Measurements from ENCODE around the gene SLC22A1.
"Not testable (repeated sequence)": the region's sequence is repeated elsewhere in the genome, so short reads cannot be mapped to it uniquely, and the experiment has no call there.

The SLC22A1 gene

DNA sequence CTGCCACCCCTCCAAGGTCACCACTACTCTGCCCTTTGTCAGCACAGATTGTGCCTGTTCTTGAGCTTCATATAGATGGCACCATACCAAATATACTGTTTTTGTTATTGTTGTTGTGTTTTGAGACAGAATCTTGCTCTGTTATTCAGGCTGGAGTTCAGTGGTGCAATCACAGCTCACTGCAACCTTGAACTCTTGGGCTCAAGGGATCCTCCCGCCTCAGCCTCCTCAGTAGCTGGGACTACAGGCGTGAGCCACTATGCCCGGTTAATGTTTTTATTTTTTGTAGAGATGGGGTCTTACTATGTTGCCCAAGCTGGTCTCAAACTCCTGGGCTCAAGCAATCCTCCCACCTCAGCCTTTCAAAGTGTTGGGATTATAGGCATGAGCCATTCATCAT lies 18.9 kb downstream of the SLC22A1 start:
- not testable (repeated sequence) for DNase-seq

DNA sequence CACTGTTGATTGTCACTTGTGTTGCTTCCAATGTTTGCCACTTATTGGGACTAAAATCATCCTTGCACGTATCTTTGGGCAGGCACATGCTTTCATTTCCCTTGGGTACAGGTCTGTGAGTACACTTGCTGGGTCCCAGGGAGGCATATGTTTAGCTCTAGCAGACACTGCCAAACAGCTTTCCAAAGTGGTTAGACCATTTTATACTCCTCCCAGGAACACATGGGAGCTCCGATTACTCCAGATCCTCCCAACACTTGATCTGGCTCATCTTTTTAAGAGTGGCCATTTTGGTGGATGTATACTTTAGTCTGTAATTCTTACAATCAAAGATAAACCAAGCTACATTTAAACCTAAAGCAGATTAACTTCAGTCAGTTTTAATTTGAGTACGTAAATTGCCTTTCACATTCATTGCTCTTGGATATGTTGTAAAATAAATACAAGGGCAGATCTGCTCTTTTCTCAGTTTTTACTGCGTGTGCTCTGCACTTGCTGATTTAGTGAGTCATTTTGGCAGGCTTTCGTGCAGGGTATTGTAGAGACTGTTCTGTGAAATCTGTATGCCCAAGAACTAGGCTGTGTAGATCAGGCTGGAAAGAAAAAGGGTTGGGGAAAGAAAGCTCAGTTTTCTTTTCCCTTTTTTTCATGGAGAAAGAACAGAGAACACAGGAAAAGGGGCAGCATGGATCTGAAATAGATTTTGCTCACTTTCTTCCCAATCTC lies 19.5 kb downstream of the SLC22A1 start:
- no peak for DNase-seq

DNA sequence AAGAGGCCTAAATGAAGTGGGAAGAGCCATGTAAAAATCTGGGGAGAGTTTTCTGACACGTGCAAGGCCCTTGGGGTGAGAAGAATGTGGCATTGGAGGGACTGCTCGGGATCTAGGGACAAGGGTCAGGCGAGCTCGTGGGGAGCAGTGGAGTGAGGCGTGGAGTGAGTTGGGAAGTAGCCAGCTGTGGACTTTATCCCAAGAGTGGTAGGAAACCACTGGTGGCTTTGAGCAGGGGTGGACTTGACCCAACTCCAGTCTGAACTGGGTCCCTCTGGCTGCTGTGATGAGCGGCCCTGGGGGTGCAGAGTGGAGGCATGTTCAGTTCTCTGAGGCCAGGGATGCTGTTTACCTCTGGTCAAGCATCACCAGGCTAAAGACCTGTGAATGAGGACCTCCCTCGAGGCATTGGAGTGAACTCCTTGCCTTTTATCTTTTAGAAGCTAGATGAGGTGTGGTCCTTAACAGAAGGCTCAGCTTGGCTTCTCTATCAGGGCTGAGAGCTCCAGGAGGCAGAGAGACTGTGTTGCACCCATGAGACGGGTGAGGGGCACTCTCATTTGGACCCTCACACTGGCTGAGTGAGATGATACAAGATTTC lies 20.6 kb downstream of the SLC22A1 start:
- no peak for DNase-seq

DNA sequence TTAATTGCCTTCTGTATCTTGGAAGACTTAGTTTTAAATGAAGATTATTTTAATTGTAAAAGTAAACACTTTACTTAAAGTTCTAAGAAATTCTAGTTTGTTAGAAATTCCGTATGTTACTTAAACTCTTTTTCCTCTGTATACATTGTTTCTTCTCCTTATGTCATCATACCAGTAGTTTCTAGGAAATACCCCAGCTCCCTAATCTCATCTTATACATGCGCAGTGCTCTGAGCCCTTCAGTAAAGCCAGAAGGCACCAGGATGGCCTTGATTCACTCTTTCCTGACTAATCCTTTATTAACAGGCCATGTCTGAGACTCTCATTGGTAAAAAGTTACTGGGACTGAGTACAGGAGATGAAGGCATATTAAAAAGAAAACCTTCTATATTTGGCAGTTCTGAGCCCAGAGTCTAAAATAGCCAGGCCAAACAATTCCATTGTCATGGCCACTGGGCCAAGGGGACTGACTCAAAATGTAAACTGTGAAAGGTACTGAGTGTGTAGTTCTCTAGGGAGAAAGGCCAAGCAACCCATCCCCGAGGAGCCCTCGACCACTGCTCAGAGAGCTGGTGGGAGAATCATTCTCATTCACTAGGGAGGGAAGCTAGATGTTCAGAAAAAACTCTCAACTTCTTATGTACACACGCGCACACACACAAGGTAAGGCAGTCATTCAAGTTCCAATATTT lies 25.0 kb downstream of the SLC22A1 start:
- no peak for DNase-seq

DNA sequence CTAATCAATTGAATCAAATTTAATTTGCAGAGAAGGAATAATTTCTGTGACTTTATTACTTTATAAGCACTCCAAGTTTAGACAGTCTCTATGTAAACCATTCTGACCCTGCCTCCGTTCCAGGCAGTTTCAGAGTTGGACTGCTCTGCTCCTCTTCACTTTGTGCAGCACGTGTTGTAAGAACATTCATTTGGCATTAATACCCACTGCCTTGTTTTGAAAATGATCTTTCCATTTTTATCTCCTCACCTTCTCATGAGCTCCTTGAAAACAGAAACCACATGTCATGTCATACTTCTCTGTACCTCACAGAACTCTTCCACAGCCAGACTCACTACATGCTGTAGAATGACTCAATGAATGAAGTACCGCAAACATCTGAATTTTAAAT lies 25.5 kb downstream of the SLC22A1 start:
- no peak for DNase-seq

DNA sequence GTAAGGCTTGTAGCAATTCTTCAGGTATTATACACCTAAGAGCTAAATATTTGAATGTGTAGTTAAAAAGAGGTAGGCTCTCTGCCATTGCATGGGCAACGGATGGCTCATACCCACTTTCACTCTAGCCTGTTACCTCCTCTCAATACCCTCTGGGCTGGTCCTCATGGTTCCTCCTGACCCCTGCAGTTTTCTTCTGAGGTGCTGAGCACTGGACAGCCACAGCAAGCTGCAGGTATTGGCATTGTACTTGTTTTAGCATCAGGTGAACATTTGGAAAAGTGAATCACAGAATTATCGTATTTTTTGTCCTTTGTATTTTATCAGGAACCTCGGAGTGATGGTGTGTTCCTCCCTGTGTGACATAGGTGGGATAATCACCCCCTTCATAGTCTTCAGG lies 32.9 kb downstream of the SLC22A1 start:
- DNase-seq = no peak

DNA sequence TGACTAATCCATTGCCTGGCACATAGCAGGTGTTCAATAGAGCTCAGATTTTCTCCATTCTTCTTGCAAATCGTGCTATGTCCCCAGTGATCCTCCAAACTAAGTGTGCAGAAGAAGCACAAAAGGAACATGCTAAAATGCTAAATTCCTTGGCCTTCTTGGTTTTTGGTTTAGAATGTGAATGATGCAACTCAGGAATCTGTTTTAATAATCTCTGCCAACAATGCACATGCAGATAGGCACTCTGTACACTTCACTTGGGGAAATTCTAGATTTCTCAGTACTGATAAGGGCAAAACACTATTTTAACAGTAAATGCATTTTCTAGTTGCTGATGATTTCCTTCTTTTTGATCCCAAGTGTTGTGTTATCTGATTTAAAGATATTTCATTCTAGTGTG lies 35.2 kb downstream of the SLC22A1 start:
- no peak for DNase-seq

DNA sequence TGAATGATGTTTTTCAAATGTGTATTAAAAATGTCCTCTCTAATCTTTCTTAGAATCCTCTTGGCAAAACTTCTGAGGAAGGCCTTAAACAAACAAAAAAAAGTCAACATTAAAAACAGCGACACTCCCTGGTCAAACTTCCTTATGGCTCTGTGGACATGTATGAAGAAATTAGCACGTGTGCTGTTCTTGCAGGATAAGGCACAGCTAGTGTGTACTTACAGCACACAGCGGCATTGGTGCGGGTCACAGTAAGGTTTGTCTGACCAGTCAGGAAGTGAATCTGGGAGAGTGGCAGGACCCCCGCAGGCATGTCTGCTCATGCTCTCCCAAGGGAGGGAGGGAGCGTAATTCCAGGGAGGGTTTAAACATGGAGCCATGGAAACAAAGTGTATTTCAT lies 38.8 kb downstream of the SLC22A1 start:
- DNase-seq = no peak

DNA sequence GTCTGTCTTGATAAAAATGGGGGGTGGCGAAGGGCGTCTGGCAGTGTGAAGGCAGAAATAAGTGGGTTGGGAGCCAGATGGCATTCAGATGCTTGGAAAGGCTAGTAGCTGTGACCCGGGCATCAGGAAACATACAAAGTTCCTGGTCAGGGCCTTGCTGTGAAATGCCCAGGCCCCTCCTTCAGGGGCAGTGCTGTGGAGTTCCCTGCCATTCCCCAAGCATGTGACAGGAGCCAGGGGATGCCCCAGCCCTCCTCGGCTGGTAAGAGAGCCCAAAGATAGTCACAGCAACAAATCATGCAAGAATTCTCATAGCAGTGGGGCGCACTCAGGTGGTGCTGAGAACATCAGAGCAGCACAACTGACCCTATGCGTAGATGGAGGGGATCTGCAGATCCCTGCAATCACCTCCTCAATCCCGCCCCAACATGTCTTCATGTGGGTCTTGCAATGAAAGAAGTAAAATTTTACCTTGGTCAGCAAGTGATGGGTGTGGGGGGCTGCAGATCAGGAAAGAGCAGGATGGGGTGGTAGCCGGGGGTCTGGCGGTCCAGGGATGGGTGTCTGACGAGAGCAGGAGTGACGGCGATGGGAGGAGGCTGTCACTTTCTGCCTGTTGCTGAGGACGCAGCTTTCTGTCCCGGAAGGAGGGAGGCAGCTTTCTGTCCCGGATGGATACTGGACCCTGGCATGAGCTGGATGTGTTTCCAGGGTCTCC lies 39.5 kb downstream of the SLC22A1 start:
- DNase-seq = no peak

DNA sequence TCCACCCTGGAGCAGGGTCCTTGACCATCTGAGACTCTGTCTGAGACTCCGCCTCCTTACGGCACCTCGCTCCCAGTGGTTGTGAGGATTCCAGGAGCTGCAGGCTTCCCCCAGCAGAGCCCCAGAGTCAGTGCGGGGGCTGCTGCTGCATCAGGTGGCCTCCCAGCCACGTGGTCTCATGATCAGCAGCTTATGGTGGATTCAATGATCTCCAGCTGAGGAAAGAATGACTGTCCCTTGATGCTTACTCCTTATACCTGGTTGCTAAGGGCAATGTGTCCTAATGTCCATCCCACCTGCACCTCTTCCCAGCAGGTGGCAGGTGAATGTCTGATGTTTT lies 40.0 kb downstream of the SLC22A1 start:
- no peak for DNase-seq

DNA sequence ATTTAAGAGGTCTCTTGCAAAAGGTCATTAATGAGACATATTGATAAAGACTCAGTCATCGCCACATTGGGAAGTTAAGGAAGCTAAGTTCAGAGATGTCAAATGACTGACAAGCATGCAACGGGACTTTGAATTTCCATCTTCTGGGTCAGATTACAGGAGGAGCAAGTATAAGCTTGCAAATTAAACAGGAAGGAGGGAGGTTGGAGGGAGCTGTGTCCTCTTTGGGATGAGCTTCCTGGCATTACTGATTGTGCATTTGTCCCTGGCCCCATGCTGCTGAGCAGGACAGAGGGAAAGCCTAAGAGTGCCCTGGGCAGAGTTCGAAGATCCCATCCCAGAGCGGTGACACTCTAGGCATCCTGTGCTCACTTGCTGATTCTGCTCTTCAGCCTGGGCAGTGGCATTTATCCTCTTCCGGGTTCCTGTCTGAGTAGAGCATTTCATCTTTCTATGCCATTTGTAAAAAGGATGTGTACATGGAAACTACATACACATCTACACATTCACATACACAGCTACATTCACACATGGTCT lies 40.5 kb downstream of the SLC22A1 start:
- no peak for DNase-seq

DNA sequence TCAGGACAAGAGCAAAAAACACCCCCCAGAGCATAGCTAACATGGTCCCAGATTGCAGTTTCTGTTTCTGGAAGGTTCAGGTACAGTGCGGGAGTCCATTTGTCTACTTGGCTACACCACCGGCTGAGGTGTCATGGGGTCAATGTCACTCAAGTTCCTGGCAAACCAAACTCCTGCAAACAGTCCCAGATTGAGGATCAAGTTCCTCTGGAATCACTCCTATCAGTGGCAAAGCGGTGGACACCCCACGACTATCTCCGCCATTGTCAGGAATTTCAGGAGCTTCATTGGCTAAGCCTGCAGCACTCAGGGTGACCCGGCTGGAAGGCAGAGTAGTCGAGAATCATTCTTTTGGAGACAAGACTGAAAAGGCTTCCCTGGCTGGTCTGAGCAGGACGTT lies 41.8 kb downstream of the SLC22A1 start:
- DNase-seq = no peak

DNA sequence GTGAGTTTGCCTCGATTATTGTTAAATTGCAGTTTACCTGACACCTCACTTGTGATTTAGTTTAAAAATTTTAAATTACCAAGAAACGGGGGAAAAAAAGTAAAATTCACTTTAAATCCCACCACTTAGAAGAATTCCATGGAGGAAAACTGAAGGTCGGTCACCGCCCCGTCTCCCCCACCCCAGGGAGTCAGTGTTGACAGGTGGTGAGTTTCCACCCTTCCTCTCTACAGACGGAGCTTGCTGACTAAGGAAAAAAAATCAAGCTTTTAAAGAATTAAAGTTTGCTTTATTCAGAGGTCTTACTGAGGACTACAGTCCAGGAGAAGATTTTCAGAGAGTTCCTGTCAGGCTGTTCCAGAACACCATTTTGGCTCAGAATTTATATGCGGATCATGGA lies 42.3 kb downstream of the SLC22A1 start:
- DNase-seq = no peak

DNA sequence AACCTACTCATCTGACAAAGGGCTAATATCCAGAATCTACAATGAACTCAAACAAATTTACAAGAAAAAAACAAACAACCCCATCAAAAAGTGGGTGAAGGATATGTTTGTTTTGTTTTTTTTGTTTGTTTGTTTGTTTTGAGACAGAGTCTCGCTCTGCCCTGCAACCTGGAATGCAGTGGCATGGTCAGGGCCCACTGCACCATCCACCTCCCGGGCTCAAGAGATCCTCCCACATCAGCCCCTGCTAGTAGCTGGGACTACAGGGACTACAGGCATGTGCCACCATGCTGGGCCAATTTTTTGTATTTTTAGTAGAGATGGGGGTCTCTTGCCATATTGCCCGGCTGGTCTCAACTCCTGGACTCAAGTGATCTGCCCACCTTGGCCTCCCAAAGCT lies 44.3 kb downstream of the SLC22A1 start:
- not testable (repeated sequence) for DNase-seq

DNA sequence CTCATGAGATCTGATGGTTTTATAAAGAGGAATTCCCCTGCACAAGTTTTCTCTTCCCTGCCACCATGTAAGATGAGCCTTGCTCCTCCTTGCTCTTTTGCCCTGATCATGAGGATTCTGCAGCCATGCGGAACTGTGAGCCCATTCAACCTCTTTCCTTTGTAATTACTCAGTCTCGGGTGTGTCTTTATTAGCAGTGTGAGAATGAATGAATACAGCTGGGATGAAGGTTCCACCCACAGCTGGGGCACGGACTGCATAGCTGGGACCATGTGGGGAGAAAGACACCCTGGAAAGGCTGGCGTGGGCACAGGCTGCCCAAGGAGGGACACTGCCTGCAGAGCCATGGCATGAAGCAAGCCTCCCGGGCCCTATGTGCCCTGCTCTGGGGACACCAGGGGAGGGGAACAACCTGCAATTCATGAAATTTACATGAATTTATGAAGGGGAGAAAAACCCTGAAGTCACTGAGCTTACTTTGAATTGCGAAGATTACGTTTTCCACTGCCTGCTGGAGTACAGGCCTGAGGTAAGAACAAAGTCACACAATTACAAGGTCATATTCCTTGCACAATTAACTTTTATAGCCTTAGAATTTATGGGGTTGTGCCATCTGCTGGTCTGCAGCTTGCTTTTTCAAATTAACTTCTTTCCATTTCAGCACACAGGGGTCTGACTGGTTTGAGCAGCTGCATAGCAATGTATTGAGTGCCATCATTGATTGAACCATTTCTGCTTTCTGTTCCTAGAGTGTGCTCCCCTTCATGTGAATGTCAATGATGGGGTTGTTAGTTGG lies 46.2 kb downstream of the SLC22A1 start:
- DNase-seq = no peak

DNA sequence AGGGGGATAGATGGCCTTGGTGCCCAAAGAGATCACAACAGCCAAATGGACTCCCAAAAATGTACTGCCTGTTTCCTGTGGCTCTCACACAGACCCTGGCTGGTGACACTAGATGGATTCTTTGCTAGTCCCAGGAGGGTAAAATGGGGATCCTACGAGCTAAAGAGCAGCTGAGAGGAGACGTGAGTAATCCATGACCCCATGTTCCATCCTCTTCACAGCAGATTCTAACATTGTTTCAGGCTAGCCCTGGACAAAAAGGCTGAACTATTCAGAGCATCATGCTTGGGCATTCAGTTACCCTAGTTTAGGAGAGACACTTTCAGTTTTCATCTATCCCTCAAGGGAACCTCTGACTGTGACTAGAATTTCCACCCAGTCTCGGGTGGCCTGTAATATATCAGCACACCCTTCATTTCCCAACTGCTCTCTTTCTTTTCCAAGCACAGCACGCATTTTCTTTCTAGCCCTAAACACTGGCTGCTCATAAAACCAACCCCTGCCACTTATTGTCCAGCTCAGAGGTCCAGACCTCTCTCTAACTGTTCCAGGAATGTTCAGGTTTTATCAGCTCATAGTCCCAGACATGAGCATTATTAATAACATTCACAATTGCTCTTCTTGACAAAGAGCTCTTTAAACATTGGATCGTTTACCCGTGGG lies 48.5 kb downstream of the SLC22A1 start:
- no peak for DNase-seq

DNA sequence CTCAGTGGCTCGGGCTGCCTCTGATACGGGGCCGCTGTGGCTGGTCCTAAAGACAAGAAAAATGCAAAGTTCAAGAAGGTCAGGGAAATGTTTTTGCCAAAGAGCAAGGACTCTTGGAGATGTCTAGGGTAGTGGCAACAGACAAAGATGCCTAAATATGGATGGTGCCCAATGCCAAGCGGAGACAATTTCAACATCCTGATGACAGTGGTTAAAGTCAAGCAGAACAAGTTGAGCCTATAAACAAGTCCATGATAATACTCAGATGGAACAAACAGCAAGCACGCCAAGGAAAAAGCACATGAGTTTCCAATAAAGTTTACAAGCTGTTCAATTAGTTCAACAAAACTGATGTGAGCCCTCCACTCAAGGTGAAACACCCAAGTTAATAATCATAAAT lies 51.1 kb downstream of the SLC22A1 start:
- no peak for DNase-seq

DNA sequence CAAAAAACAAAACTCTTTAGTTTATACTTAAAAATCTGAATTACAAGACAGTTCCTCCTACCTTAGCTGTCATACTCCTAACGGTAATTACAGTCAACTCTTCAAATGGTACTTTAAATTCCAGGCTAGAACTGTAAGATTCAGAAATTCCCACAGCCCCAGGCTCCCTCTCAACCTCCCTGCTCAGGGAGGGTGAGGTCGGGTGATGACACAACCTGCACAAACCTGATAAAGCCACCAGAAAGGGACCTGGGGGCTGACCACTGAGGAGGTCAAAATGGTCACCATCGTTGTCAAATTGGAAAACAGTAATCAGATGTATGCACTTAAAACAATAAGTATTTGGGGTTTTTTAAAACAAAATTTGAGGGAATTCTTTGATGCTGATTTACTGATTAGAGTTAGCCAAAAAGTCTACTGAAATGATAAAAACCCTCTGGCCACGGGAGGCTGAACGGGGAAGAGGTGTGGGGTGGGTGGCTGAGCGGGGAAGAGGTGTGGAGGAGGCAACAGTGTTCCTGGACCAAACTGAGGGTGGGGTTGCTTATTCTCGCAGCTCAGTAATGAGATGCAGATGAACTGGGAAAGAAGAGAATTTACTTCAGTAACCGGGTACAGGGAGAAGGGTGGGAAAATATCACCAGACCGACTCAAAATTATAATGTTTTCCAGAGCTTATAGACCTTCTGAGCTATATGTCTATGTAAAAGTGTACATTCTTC lies 52.4 kb downstream of the SLC22A1 start:
- no peak for DNase-seq

DNA sequence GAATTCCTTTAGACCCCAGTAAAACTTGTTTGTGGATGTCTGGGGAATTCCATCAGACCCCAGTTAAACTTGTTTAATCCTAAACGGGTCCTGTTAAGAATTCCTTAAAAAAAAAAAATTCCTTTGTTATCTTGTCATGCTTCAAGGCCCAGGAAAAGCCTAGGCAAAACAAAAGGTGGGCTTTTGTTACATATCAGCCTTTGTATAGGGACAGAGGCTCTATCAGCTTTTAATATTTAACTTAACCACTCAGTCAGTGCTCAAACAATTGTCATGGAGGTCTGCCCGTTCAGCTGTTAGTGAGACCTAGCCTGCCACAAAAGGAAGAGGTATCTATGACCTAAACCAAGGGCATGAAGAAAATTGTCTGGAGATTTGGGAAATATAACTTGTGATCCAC lies 53.1 kb downstream of the SLC22A1 start:
- no peak for DNase-seq

DNA sequence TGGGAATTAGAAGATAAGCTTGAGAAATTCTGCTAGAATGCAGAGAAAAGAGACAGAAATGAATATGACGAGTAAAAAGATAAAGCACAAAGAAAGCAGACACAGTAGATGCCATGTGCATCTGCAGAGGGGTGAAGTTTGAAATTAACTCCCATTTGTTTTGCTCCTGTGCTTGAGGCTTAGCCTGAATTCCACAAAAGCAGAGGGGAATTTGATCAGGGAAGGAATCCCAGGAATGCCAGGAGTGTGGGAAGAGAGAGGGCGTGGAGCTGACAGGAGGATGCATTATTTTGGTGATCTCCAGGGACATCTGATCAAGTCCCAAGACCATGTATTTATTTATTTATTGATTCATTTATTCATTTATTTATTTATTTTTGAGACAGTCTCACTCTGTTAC lies 55.6 kb downstream of the SLC22A1 start:
- DNase-seq = no peak

DNA sequence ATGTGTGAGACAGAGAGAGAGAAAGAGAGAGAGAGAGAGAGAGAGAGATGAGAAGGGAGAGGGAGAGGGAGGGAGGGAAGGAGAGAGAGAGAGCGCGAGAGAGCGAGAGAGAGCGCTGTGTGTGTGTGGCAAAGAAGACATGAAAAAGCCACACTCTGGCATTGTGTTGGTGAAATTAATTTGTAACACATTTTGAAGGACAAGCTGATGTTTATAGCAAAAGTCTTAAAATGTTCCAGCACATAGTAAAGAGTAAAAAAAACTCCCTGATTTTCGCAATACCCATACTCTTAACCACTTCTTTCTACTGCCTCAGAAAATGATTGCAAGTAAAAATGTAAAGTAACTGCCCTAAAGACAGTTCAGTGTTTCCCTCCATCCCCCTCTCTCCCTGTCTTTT lies 56.7 kb downstream of the SLC22A1 start:
- no peak for DNase-seq

DNA sequence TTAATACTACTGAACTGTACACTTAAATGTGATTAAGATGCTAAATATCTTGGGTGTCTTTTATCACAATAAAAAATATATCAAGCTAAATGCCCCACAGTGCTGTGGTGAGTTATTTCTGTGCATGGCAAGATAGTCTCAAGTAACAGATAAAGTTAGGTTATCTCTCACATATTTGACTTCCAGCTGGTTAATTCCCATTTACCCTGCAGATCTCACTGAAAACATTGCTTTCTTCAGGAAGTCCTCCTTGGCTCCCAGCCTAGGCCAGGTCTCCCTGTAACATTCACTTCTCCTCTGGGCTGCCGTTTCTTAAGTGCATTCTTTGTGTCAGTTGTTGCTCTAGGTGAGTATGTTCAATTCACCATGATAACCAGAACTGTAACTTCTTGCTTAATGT lies 59.1 kb downstream of the SLC22A1 start:
- DNase-seq = no peak
